NCI-H2227 (cell line): Measurements from ENCODE around the gene ELAVL2.
A peak's percentile ranks its signal among the peaks of the same experiment; 100 is the strongest.

Experiments
- DNase-seq: peaks from one replicate; lab custom pipeline; 2025; ENCODE audit not compliant: unreplicated experiment; lab: John Stamatoyannopoulos, UW

ELAVL2 gene

GRCh38 chr9:23826120-23826629 is at the start of gene ELAVL2:
TSS of gene ELAVL2 (minus strand) at chr9:23826240. CDS start at chr9:23762234, 64,006 bp downstream.
- DNase-seq, result peak; percentile 96

GRCh38 chr9:23858234-23858633 is 32.2 kb upstream of the ELAVL2 start:
- no peak for DNase-seq

GRCh38 chr9:23855873-23856604 is 30.0 kb upstream of the ELAVL2 start:
- no peak for DNase-seq

GRCh38 chr9:23850690-23851629 is 24.9 kb upstream of the ELAVL2 start:
- no peak for DNase-seq

- peak; percentile 2 for DNase-seq
Measured at GRCh38 chr9:23850242-23850689, 24.2 kb upstream of the ELAVL2 start.

GRCh38 chr9:23849379-23850035 is 23.5 kb upstream of the ELAVL2 start:
- DNase-seq, result no peak

GRCh38 chr9:23842565-23843129 is 16.6 kb upstream of the ELAVL2 start:
- no peak for DNase-seq

DNA sequence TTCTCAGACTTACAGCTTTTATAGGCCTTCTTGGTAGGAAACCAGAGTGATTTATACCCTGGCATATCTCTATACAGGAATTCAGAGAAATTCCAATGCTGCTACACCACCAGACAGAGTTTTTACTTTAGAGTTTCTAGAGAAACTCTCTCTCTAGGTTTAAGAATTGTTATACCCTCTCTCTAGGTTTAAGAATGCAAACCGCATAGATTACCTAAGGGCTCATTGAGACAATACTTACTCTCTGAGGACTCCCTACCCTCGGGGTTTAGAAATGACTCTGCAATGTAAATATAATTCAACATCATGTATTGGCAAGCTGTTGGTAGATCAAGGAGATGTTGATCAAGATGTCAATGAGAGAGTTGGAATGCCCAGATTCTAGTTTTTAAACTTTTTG is 15.3 kb upstream of the ELAVL2 start:
- no peak for DNase-seq

GRCh38 chr9:23837038-23837437 is 11.0 kb upstream of the ELAVL2 start:
- no peak for DNase-seq

- no peak for DNase-seq
Measured at GRCh38 chr9:23830929-23831730, 5.1 kb upstream of the ELAVL2 start.

GRCh38 chr9:23830476-23830805 is 4.4 kb upstream of the ELAVL2 start:
- DNase-seq, result no peak

DNA sequence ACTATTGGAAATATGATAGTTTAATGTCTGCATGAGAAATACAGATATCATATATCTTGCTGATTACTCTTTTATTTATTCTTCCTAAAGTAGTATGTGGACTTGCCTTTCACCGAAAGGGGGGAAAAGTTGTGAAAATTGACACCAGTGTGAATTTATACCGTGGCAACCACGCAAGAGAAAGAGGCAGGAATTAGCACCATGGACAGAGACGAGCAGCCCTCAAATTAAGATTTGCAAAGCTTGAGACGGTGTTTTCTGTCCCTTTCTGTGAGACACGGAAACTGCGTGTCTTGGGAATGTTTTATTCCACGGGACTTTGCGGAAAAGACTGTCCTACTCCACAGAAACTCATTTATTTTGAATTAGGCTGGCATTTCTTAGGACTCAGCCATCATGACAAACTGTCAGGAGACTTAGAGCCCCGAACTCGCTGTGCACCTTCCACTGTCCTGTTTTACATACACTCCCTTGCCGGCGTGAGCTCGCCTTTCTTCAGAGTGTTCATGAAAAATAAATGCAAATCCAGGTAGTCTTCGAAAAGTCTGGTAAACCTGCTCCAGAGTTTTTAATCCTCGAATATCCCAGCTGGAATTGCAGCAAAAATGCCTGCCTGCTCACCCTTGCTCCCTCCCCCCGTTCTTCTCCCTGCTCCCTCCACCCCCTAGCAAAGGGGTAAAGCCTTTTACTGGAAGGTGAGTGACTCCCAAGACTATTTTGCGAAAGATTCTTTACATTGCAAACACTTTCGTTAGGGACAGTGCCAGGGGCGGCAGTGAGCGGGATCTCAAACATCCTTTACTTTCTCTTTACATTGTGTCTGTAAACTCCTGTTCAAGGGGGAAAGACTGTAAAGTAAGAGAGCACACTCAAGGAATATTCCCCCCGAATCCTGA is 3.8 kb upstream of the ELAVL2 start:
- DNase-seq, result no peak

DNA sequence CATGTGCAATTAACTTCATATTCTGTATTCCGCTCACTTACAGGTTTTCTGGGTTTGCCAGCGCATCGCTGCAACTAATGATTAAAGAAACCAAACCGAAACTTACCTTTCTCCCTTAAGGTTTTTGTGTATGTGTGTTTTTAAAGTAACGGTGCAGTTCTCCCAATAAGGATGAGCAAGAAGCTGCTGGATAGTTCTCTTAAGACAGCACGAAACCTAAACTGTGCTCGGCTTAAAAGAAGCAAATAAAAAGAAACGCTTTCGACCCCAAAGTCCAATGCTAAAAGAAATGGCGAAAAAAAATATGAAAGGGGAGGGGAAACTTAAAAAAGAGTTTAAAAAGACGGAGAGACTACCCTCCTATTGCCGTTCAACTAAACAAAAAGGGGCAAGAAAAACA is 340 bp downstream of the ELAVL2 start:
- DNase-seq, result no peak

- DNase-seq, result no peak
Measured at GRCh38 chr9:23824830-23825591, 1.0 kb downstream of the ELAVL2 start.

- no peak for DNase-seq
Measured at GRCh38 chr9:23823986-23824829, 1.8 kb downstream of the ELAVL2 start.

DNA sequence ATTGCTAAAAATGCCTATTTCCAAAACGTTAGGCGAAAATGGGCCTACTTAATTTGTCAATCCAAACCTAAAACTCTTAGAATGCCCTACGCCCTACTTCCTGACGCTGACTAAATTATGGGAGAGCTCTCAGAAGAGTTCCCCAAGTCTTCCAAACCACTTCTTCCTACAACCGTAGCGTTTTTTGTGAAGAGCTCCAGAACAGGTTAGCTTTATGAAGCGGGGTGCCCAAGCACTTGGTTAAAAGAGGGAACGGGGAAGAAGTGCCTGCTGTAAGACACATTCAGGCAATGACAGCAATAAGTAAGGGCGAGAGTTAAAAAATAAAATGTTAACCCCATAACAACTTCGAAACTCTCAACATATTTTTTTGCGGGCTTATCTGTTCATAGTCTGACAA is 2.8 kb downstream of the ELAVL2 start:
- no peak for DNase-seq

DNA sequence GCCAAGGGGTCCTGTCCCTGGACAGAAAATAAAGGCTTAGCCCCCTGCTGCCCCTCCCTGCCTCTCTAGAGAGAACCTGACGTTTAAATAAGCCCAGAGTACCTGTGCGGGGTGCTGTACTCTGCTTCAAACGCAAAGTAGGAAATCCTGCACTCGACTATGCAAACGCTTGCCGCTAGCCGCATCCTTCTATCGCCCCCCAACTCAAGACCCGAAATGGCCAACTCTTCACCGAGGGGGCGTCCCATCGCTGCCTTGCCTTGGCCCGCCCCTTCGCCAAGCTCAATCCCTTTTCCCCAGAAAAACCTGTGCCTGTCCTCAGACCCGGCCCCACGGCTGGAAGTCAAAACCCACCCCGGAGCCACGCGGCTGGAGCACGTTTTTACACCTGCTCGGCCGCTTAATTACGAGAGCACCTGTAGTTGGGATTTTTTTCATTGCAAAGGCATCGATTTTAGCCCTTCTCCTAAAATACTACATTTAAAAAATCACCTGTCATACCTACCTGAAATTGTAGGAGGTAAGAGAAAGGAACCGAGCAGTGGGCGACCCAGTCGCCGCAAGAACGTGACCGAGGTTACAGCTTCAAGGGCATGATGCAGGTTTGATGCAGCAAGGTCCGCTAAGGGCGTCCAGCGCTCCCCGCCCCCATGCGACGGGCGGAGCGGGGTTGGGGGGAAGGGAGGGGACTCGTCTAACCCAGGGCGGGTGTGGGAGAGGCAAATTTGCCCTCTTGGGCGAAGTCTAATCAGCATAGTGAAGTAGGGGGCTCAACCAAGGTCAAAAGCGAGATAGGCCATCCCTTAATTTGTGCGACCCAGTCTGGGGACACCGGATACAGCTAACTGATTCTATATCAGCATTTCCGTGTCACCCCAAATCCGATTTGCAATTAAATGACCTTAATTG is 3.5 kb downstream of the ELAVL2 start:
- DNase-seq, result no peak
